ENCODE measurements around the gene SBK1.

Gene SBK1

GRCh38 chr16:28263305-28263704 is 29.0 kb upstream of the SBK1 start:
- no CpG with 5 or more reads among the region's 7 CpGs for WGBS (ENCODE audit: extremely low coverage, insufficient coverage, low lambda C conversion rate)
- DNase-seq: no peak
- Histone ChIP-seq H4K5ac (ENCODE audit: low read length) (no peak overlapping the region), H3K23ac (ENCODE audit: low read length) (no peak overlapping the region), H3K4me1 (ENCODE audit: control insufficient read depth, low read depth, low read length) (no peaks in the 10 kb centered on the region), H3K56ac (ENCODE audit: low read length) (no peak overlapping the region), H3K4ac (ENCODE audit: low read depth, low read length) (no peak overlapping the region), H3K9ac (ENCODE audit: low read length) (no peak overlapping the region), H2BK5ac (ENCODE audit: low read length) (no peak overlapping the region), H2BK15ac (replicated peaks; ENCODE audit: low read depth) (no peak overlapping the region), H3K4me3 (ENCODE audit: low read length) (no peak overlapping the region), H3K18ac (ENCODE audit: low read length) (no peak overlapping the region), H3K79me1 (ENCODE audit: low read length) (no peaks in the 10 kb centered on the region), H3K79me2 (ENCODE audit: control insufficient read depth, insufficient read depth, low read length) (no peaks in the 10 kb centered on the region), H3K4me2 (ENCODE audit: low read length) (no peak overlapping the region), H4K8ac (ENCODE audit: low read depth, low read length) (no peak overlapping the region), H3K36me3 (ENCODE audit: control insufficient read depth, insufficient read depth, low read length) (no peaks in the 10 kb centered on the region), H2BK120ac (ENCODE audit: low read depth, low read length) (no peak overlapping the region), H3K27me3 (ENCODE audit: insufficient read depth, low read length, poor library complexity) (no peaks in the 10 kb centered on the region), H2AK5ac (ENCODE audit: low read length) (no peak overlapping the region), H3K27ac (ENCODE audit: low read depth, low read length) (no peak overlapping the region)

GRCh38 chr16:28264656-28265055 is 27.7 kb upstream of the SBK1 start:
- H4K8ac ChIP-seq (ENCODE audit: low read depth, low read length): no peak overlapping the region
- H3K79me2 ChIP-seq (ENCODE audit: control insufficient read depth, insufficient read depth, low read length): no peaks in the 10 kb centered on the region
- no peaks in the 10 kb centered on the region for H3K79me1 ChIP-seq (ENCODE audit: low read length)
- H2AK5ac ChIP-seq (ENCODE audit: low read length): no peak overlapping the region
- no peak overlapping the region for H3K4me2 ChIP-seq (ENCODE audit: low read length)
- no peak overlapping the region for H3K56ac ChIP-seq (ENCODE audit: low read length)
- no CpG with 5 or more reads among the region's 14 CpGs for WGBS (ENCODE audit: extremely low coverage, insufficient coverage, low lambda C conversion rate)
- no peak overlapping the region for H3K9ac ChIP-seq (ENCODE audit: low read length)
- no peak overlapping the region for H2BK120ac ChIP-seq (ENCODE audit: low read depth, low read length)
- H3K27ac ChIP-seq (ENCODE audit: low read depth, low read length): no peak overlapping the region
- no peak for DNase-seq
- H3K4me1 ChIP-seq (ENCODE audit: control insufficient read depth, low read depth, low read length): no peaks in the 10 kb centered on the region
- no peak overlapping the region for H3K4ac ChIP-seq (ENCODE audit: low read depth, low read length)
- H3K36me3 ChIP-seq (ENCODE audit: control insufficient read depth, insufficient read depth, low read length): no peaks in the 10 kb centered on the region
- no peak overlapping the region for H3K18ac ChIP-seq (ENCODE audit: low read length)
- H2BK5ac ChIP-seq (ENCODE audit: low read length): no peak overlapping the region
- no peak overlapping the region for H2BK15ac ChIP-seq (replicated peaks; ENCODE audit: low read depth)
- H4K5ac ChIP-seq (ENCODE audit: low read length): no peak overlapping the region
- H3K23ac ChIP-seq (ENCODE audit: low read length): no peak overlapping the region
- no peaks in the 10 kb centered on the region for H3K27me3 ChIP-seq (ENCODE audit: insufficient read depth, low read length, poor library complexity)
- H3K4me3 ChIP-seq (ENCODE audit: low read length): no peak overlapping the region

- Histone ChIP-seq H2BK120ac (ENCODE audit: low read depth, low read length) (no peak overlapping the region), H3K4me1 (ENCODE audit: control insufficient read depth, low read depth, low read length) (no peaks in the 10 kb centered on the region), H2AK5ac (ENCODE audit: low read length) (no peak overlapping the region), H2BK5ac (ENCODE audit: low read length) (no peak overlapping the region), H4K8ac (ENCODE audit: low read depth, low read length) (no peak overlapping the region), H3K4me3 (ENCODE audit: low read length) (no peak overlapping the region), H3K56ac (ENCODE audit: low read length) (no peak overlapping the region), H3K4me2 (ENCODE audit: low read length) (no peak overlapping the region), H3K18ac (ENCODE audit: low read length) (no peak overlapping the region), H3K4ac (ENCODE audit: low read depth, low read length) (no peak overlapping the region), H3K27me3 (ENCODE audit: insufficient read depth, low read length, poor library complexity) (no peaks in the 10 kb centered on the region), H3K9ac (ENCODE audit: low read length) (no peak overlapping the region), H3K27ac (ENCODE audit: low read depth, low read length) (no peak overlapping the region), H4K5ac (ENCODE audit: low read length) (no peak overlapping the region), H2BK15ac (replicated peaks; ENCODE audit: low read depth) (no peak overlapping the region), H3K79me1 (ENCODE audit: low read length) (no peaks in the 10 kb centered on the region), H3K79me2 (ENCODE audit: control insufficient read depth, insufficient read depth, low read length) (no peaks in the 10 kb centered on the region), H3K23ac (ENCODE audit: low read length) (no peak overlapping the region), H3K36me3 (ENCODE audit: control insufficient read depth, insufficient read depth, low read length) (no peaks in the 10 kb centered on the region)
- no CpG with 5 or more reads among the region's 5 CpGs for WGBS (ENCODE audit: extremely low coverage, insufficient coverage, low lambda C conversion rate)
- no peak for DNase-seq
Observed at GRCh38 chr16:28265822-28266221, 26.5 kb upstream of the SBK1 start.

GRCh38 chr16:28267356-28267755 is 25.0 kb upstream of the SBK1 start:
- WGBS (ENCODE audit: extremely low coverage, insufficient coverage, low lambda C conversion rate): no CpG with 5 or more reads among the region's 2 CpGs
- H2AK5ac ChIP-seq (ENCODE audit: low read length): no peak overlapping the region
- H3K9ac ChIP-seq (ENCODE audit: low read length): no peak overlapping the region
- H3K79me1 ChIP-seq (ENCODE audit: low read length): no peaks in the 10 kb centered on the region
- no peak overlapping the region for H4K5ac ChIP-seq (ENCODE audit: low read length)
- no peaks in the 10 kb centered on the region for H3K79me2 ChIP-seq (ENCODE audit: control insufficient read depth, insufficient read depth, low read length)
- no peak overlapping the region for H2BK120ac ChIP-seq (ENCODE audit: low read depth, low read length)
- H4K8ac ChIP-seq (ENCODE audit: low read depth, low read length): no peak overlapping the region
- no peak overlapping the region for H3K56ac ChIP-seq (ENCODE audit: low read length)
- no peak overlapping the region for H3K27ac ChIP-seq (ENCODE audit: low read depth, low read length)
- no peak overlapping the region for H3K23ac ChIP-seq (ENCODE audit: low read length)
- H3K4me3 ChIP-seq (ENCODE audit: low read length): no peak overlapping the region
- H2BK15ac ChIP-seq (replicated peaks; ENCODE audit: low read depth): no peak overlapping the region
- no peaks in the 10 kb centered on the region for H3K4me1 ChIP-seq (ENCODE audit: control insufficient read depth, low read depth, low read length)
- H3K4me2 ChIP-seq (ENCODE audit: low read length): no peak overlapping the region
- no peaks in the 10 kb centered on the region for H3K27me3 ChIP-seq (ENCODE audit: insufficient read depth, low read length, poor library complexity)
- no peak overlapping the region for H2BK5ac ChIP-seq (ENCODE audit: low read length)
- H3K36me3 ChIP-seq (ENCODE audit: control insufficient read depth, insufficient read depth, low read length): no peaks in the 10 kb centered on the region
- H3K4ac ChIP-seq (ENCODE audit: low read depth, low read length): no peak overlapping the region
- no peak overlapping the region for H3K18ac ChIP-seq (ENCODE audit: low read length)
- DNase-seq: peak; percentile 80

GRCh38 chr16:28273511-28273910 is 18.8 kb upstream of the SBK1 start:
- Histone ChIP-seq H3K4ac (ENCODE audit: low read depth, low read length) (no peak overlapping the region), H4K5ac (ENCODE audit: low read length) (no peak overlapping the region), H2BK15ac (replicated peaks; ENCODE audit: low read depth) (no peak overlapping the region), H3K9ac (ENCODE audit: low read length) (no peak overlapping the region), H2BK5ac (ENCODE audit: low read length) (no peak overlapping the region), H2BK120ac (ENCODE audit: low read depth, low read length) (no peak overlapping the region), H3K27ac (ENCODE audit: low read depth, low read length) (no peak overlapping the region), H2AK5ac (ENCODE audit: low read length) (no peak overlapping the region), H3K27me3 (ENCODE audit: insufficient read depth, low read length, poor library complexity) (no peaks in the 10 kb centered on the region), H3K18ac (ENCODE audit: low read length) (no peak overlapping the region), H3K56ac (ENCODE audit: low read length) (no peak overlapping the region), H3K79me1 (ENCODE audit: low read length) (no peaks in the 10 kb centered on the region), H4K8ac (ENCODE audit: low read depth, low read length) (no peak overlapping the region), H3K4me3 (ENCODE audit: low read length) (no peak overlapping the region), H3K79me2 (ENCODE audit: control insufficient read depth, insufficient read depth, low read length) (no peaks in the 10 kb centered on the region), H3K4me1 (ENCODE audit: control insufficient read depth, low read depth, low read length) (no peaks in the 10 kb centered on the region), H3K4me2 (ENCODE audit: low read length) (no peak overlapping the region), H3K23ac (ENCODE audit: low read length) (no peak overlapping the region), H3K36me3 (ENCODE audit: control insufficient read depth, insufficient read depth, low read length) (no peaks in the 10 kb centered on the region)
- no peak for DNase-seq
- no CpG with 5 or more reads among the region's 4 CpGs for WGBS (ENCODE audit: extremely low coverage, insufficient coverage, low lambda C conversion rate)

- no peak overlapping the region for H3K4ac ChIP-seq (ENCODE audit: low read depth, low read length)
- H4K8ac ChIP-seq (ENCODE audit: low read depth, low read length): no peak overlapping the region
- H2AK5ac ChIP-seq (ENCODE audit: low read length): no peak overlapping the region
- H3K23ac ChIP-seq (ENCODE audit: low read length): no peak overlapping the region
- no peak overlapping the region for H3K27ac ChIP-seq (ENCODE audit: low read depth, low read length)
- no peaks in the 10 kb centered on the region for H3K79me2 ChIP-seq (ENCODE audit: control insufficient read depth, insufficient read depth, low read length)
- no peak overlapping the region for H2BK15ac ChIP-seq (replicated peaks; ENCODE audit: low read depth)
- no peaks in the 10 kb centered on the region for H3K36me3 ChIP-seq (ENCODE audit: control insufficient read depth, insufficient read depth, low read length)
- no peak overlapping the region for H3K9ac ChIP-seq (ENCODE audit: low read length)
- H3K79me1 ChIP-seq (ENCODE audit: low read length): no peaks in the 10 kb centered on the region
- no peaks in the 10 kb centered on the region for H3K27me3 ChIP-seq (ENCODE audit: insufficient read depth, low read length, poor library complexity)
- no peak overlapping the region for H3K4me2 ChIP-seq (ENCODE audit: low read length)
- no peak overlapping the region for H2BK120ac ChIP-seq (ENCODE audit: low read depth, low read length)
- no peak overlapping the region for H2BK5ac ChIP-seq (ENCODE audit: low read length)
- no peak overlapping the region for H3K4me3 ChIP-seq (ENCODE audit: low read length)
- no peak for DNase-seq
- no CpG with 5 or more reads among the region's 5 CpGs for WGBS (ENCODE audit: extremely low coverage, insufficient coverage, low lambda C conversion rate)
- no peak overlapping the region for H3K18ac ChIP-seq (ENCODE audit: low read length)
- no peak overlapping the region for H4K5ac ChIP-seq (ENCODE audit: low read length)
- no peaks in the 10 kb centered on the region for H3K4me1 ChIP-seq (ENCODE audit: control insufficient read depth, low read depth, low read length)
- H3K56ac ChIP-seq (ENCODE audit: low read length): no peak overlapping the region
Observed at GRCh38 chr16:28274676-28275075, 17.6 kb upstream of the SBK1 start.

Measured in mesendoderm (in vitro differentiated cells).